GM23248 (cell line): ENCODE data around the gene STIM2. TPM values are rescaled to one million over a fixed set of nuclear protein-coding genes. Genes with fewer than 3 reads are reported as not detected.
"Not testable (repeated sequence)": the region's sequence is repeated elsewhere in the genome, so short reads cannot be mapped to it uniquely, and the experiment has no call there.

Source experiments
- DNase-seq: peaks from one replicate; pipeline ENCODE4 v3.0.0-alpha.2; 2015
- H2AFZ ChIP-seq: fragments of 200-600 bp; sonication (generic); 2 replicates; pipeline ENCODE4 v1.6.1; 2016; ENCODE audit warnings: antibody characterized with exemption
- H3F3A ChIP-seq: fragments of 200-600 bp; sonication (generic); 2 replicates; pipeline ENCODE4 v1.6.1; 2016; ENCODE audit warnings: mild to moderate bottlenecking, antibody characterized with exemption, mixed run types; ENCODE audit not compliant: insufficient read depth
- H3K27ac ChIP-seq: fragments of 200-600 bp; sonication (generic); 2 replicates; pipeline ENCODE4 v1.5.1; 2016; ENCODE audit warnings: mild to moderate bottlenecking
- H3K27me3 ChIP-seq: fragments of 200-600 bp; sonication (generic); replicated peaks from 2 replicates; pipeline ENCODE4 v1.6.1; 2016; ENCODE audit warnings: mild to moderate bottlenecking; ENCODE audit not compliant: insufficient read depth
- H3K36me3 ChIP-seq: fragments of 200-600 bp; sonication (generic); 2 replicates; pipeline ENCODE4 v1.6.1; 2016; ENCODE audit warnings: low read depth, mild to moderate bottlenecking
- H3K4me1 ChIP-seq: fragments of 200-600 bp; sonication (generic); 2 replicates; pipeline ENCODE4 v1.6.1; 2016; ENCODE audit warnings: mild to moderate bottlenecking; ENCODE audit not compliant: insufficient read depth
- H3K4me2 ChIP-seq: fragments of 200-600 bp; sonication (generic); one replicate; pipeline ENCODE4 v1.6.1; 2016; ENCODE audit warnings: mild to moderate bottlenecking; ENCODE audit not compliant: unreplicated experiment
- H3K4me3 ChIP-seq: fragments of 200-600 bp; sonication (generic); 2 replicates; pipeline ENCODE4 v1.5.1; 2016; ENCODE audit warnings: mild to moderate bottlenecking
- H3K79me2 ChIP-seq: fragments of 200-600 bp; sonication (generic); 2 replicates; pipeline ENCODE4 v1.6.1; 2016; ENCODE audit warnings: mild to moderate bottlenecking; ENCODE audit not compliant: insufficient read depth
- H3K9ac ChIP-seq: fragments of 200-600 bp; sonication (generic); 2 replicates; pipeline ENCODE4 v1.6.1; 2016; ENCODE audit warnings: mild to moderate bottlenecking
- H3K9me2 ChIP-seq: fragments of 200-600 bp; sonication (generic); 2 replicates; pipeline ENCODE4 v1.6.1; 2016; ENCODE audit warnings: mixed run types, mild to moderate bottlenecking, moderate library complexity; ENCODE audit not compliant: insufficient read depth
- H3K9me3 ChIP-seq: fragments of 200-600 bp; sonication (generic); one replicate; pipeline ENCODE4 v1.6.1; 2017; ENCODE audit warnings: low read depth
- H4K20me1 ChIP-seq: fragments of 200-600 bp; sonication (generic); 2 replicates; pipeline ENCODE4 v1.6.0; 2016; ENCODE audit not compliant: insufficient read depth
- EZH2 ChIP-seq: fragments of 200-600 bp; sonication (generic); IDR thresholded peaks from 2 replicates; pipeline ENCODE4 v1.6.1; 2018; ENCODE audit warnings: antibody characterized with exemption, mild to moderate bottlenecking; ENCODE audit not compliant: insufficient read depth, poor library complexity, severe bottlenecking
- EZH2phosphoT487 ChIP-seq: fragments of 200-600 bp; sonication (generic); IDR thresholded peaks from 2 replicates; pipeline ENCODE4 v1.6.1; 2018; ENCODE audit warnings: antibody characterized with exemption, moderate library complexity, mild to moderate bottlenecking, low read depth; ENCODE audit not compliant: insufficient read depth
- WGBS, 2 experiments: methylation state at CpG; one replicate each; pipeline ENCODE4 v1.1.6; 2015 to 2017; ENCODE audit warnings: low lambda C conversion rate in 2 of 2, low coverage in 1 of 2; ENCODE audit errors: missing lambda C conversion rate in 2 of 2; 5-methylcytosine and 5-hydroxymethylcytosine counted together
- in situ Hi-C: fragments of 300-500 bp; cut with MboI; formaldehyde crosslinking; loops from 2 replicates; pipeline ENCODE4 v1.15.0; 2020
- polyA plus RNA-seq: library from polyadenylated mRNA; unstranded; fragments of >200 nt; fragmentation: Nextera tagmentation; extraction: Ambion mirVana; gene quantifications from 2 replicates; pipeline ENCODE4 v1.2.1, GENCODE V29; 2016
- total RNA-seq: library from RNA; depleted of rRNA; stranded (reverse); fragments of >200 nt; shearing (Covaris generic); gene quantifications from 2 replicates; pipeline ENCODE4 v1.2.3, GENCODE V29; 2014; rRNA removed

STIM2 gene
- total RNA-seq (13.8 and 16.7 TPM in 2 replicates), polyA plus RNA-seq (10.7 and 10.8 TPM in 2 replicates)

DNA sequence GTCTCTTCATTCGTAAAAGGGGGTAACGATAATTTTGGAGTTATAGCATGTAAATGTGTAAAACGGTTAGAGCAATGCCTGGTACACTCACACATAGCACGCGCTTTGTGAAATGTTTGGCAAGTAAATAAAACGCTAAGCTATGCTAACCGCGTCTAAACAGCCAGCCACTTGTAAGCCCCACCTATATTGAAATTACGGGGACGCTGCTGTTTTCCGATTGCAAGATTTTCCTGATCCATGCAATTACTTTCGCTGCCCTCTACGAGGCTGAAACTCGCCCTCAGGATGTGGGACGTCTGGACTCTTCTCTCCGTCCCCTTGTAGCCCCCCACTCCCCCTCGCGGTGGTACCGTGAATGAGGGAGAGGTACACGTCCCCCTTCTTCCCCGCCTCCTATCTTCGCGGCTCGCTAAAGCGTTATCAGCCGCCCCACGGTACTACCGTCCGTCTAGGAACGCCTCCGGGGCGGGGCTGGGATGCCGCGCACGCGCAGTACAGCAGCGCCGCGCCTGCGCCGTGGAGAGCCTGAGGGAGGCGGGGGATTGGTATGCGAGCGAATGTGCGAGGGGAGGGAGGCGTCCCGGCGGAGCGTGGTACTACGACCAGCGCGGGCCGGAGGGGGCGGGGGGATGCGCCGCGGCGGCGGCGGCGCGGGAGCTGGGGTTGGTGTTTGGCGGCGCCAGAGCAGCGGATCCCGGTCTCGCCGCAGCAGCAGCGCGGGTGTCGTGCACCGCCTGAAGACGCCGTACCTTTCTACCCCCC is at the start of gene STIM2:
STIM2 (plus strand) TSS at position 685 of the 765 bp plus-strand sequence.
- H3K27ac ChIP-seq, result peak within 1 kb of the TSS; percentile 65
- no peak for TF ChIP-seq EZH2
- no peak for TF ChIP-seq EZH2phosphoT487
- peaks cover 37% of the 10 kb centered on the region for H3K79me2 ChIP-seq
- peak within 1 kb of the TSS; percentile 98 for H3K4me2 ChIP-seq
- peaks cover 28% of the 10 kb centered on the region for H3K4me1 ChIP-seq
- H4K20me1 ChIP-seq, result 0 out of 2 replicates have a peak, but pooled peaks cover 5% of the 10 kb centered on the region
- H3F3A ChIP-seq, result peaks cover 27% of the 10 kb centered on the region
- no peaks in the 10 kb centered on the region for H3K9me2 ChIP-seq
- no peaks in the 10 kb centered on the region for H3K36me3 ChIP-seq
- H3K4me3 ChIP-seq, result peak within 1 kb of the TSS; percentile 89
- peak within 1 kb of the TSS; percentile 90 for H2AFZ ChIP-seq
- WGBS, 2 experiments, result 1% methylated on average over 39 to 73 of the region's 74 CpGs
- no peaks in the 10 kb centered on the region for H3K27me3 ChIP-seq
- peak; percentile 98 for DNase-seq
- in situ Hi-C loops, result loop anchor here (10.0 kb wide), 1 partner anchor 144 kb away; no protein-coding TSS in a partner anchor
- peak within 1 kb of the TSS; percentile 75 for H3K9ac ChIP-seq
- no peaks in the 10 kb centered on the region for H3K9me3 ChIP-seq

DNA sequence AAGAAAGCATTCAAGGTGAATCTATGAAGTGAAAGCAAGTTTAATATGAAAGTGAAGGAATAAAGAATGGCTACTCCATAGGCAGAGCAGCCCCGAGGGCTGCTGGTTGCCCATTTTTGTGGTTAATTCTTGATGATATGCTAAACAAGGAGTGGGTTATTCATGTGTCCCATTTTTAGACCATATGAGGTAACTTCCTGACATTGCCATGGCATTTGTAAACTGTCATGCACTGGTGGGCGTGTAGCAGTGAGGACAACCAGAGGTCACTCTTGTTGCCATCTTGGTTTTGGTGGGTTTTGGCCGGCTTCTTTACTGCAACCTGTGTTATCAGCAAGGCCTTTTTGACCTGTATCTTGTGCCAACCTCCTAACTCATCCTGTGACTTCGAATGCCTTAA is 49.1 kb upstream of the STIM2 start:
- DNase-seq, result peak; percentile 21
- H4K20me1 ChIP-seq, H3K27me3 ChIP-seq, in situ Hi-C loops, H3K9me3 ChIP-seq, H3K9me2 ChIP-seq, H3K4me3 ChIP-seq, H3K27ac ChIP-seq, H3K4me1 ChIP-seq, H2AFZ ChIP-seq, H3K36me3 ChIP-seq, H3K4me2 ChIP-seq, H3F3A ChIP-seq, H3K9ac ChIP-seq, H3K79me2 ChIP-seq: not testable (repeated sequence)
- 84 to 87% methylated on average over 4 of the region's 4 CpGs for WGBS, 2 experiments

DNA sequence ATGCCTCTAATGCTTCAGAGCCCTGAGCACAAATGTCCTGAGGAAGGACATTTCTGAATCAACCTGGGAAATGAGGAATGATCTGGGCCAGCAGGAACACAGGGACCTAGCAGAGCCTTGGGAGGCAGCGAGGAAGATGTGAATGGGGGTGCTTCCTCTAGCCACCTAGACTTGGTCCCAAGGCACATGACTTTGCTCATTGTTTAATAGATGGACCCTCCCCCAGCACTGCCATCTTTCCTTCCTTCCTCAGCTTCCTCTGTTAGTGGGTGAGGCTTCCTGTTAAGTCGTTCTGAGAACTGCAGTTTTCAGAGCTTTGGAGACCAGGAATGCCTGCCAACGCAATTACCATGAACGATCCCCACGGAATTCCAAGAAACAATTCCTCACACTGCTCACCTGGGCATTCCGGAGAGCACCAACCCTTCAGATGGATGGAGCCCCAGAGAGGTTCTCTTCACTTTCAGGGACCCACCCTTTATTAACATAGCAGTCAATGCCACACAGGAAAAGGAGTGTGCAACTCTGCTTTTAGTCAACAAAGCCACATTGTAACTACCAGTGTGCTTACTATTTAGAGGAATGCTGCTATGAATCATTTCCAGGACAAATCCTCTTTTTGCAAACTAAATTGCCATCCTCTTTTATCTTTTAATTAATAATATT is 48.5 kb upstream of the STIM2 start:
- Histone ChIP-seq H3K4me3 (no peak overlapping the region), H3K79me2 (no peaks in the 10 kb centered on the region), H3F3A (no peaks in the 10 kb centered on the region), H3K4me2 (no peak overlapping the region), H3K27ac (no peak overlapping the region), H3K27me3 (no peaks in the 10 kb centered on the region), H3K9ac (no peak overlapping the region), H3K4me1 (peaks cover 6% of the 10 kb centered on the region), H3K9me3 (no peaks in the 10 kb centered on the region), H4K20me1 (no peaks in the 10 kb centered on the region), H3K9me2 (no peaks in the 10 kb centered on the region), H2AFZ (no peak overlapping the region), H3K36me3 (no peaks in the 10 kb centered on the region)
- in situ Hi-C loops, result no loop called here
- TF ChIP-seq EZH2phosphoT487 (no peak), EZH2 (no peak)
- 79 to 84% methylated on average over 6 of the region's 6 CpGs for WGBS, 2 experiments
- DNase-seq, result peak; percentile 32

DNA sequence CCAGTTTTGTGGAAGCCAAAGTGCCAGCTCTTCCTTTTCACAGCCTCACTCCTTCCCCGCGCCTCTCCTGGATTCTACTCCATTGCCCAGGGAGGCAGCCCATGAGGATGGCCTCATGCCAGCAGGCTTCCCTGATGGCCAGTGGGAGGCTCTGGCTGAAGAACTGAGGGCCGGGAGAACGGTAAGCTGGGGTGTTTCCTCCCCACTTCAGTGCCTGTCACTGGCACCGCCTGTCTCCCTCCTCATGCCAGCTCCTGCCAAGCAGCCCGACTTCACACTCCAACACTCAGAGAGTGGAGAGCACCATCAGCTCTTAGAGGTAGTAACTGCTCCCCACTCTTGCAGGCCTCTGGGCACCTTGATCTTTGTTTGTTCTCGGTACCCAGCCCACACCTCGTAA is 46.9 kb upstream of the STIM2 start:
- no peaks in the 10 kb centered on the region for H3K36me3 ChIP-seq
- TF ChIP-seq EZH2 (no peak), EZH2phosphoT487 (no peak)
- H3K27ac ChIP-seq, result no peak overlapping the region
- no peaks in the 10 kb centered on the region for H3K9me3 ChIP-seq
- peaks cover 6% of the 10 kb centered on the region for H3K4me1 ChIP-seq
- H3F3A ChIP-seq, result no peaks in the 10 kb centered on the region
- no peaks in the 10 kb centered on the region for H3K9me2 ChIP-seq
- no peak overlapping the region for H2AFZ ChIP-seq
- WGBS, 2 experiments, result 69 to 71% methylated on average over 8 of the region's 8 CpGs
- no peak overlapping the region for H3K9ac ChIP-seq
- no peak for DNase-seq
- no peak overlapping the region for H3K4me3 ChIP-seq
- H3K79me2 ChIP-seq, result no peaks in the 10 kb centered on the region
- in situ Hi-C loops, result no loop called here
- no peaks in the 10 kb centered on the region for H3K27me3 ChIP-seq
- H4K20me1 ChIP-seq, result no peaks in the 10 kb centered on the region
- H3K4me2 ChIP-seq, result no peak overlapping the region
